HEK293T (cell line): Measurements from ENCODE around the gene CTAG1B.
"Not testable (repeated sequence)": the region's sequence is repeated elsewhere in the genome, so short reads cannot be mapped to it uniquely, and the experiment has no call there.

Source experiments
- CTCF ChIA-PET: fragments of 350-600 bp; formaldehyde crosslinking; extraction: SDS; loops from one replicate; lab custom pipeline; 2021; ENCODE audit warnings: antibody characterized with exemption, inconsistent platforms; lab: Yijun Ruan, JAX
- POLR2A ChIA-PET: fragments of 350-600 bp; formaldehyde crosslinking; extraction: SDS; loops from one replicate; lab custom pipeline; 2020; ENCODE audit warnings: antibody characterized with exemption, inconsistent platforms; lab: Yijun Ruan, JAX
- DNase-seq: peaks from one replicate; pipeline ENCODE4 v3.0.0; 2012; ENCODE audit warnings: mixed read lengths; ENCODE audit errors: extremely low spot score
- ARNT ChIP-seq: fragments of 450-650 bp; IDR thresholded peaks from 2 replicates; pipeline ENCODE4 v1.6.1; 2017; ENCODE audit warnings: mild to moderate bottlenecking
- BHLHE40 ChIP-seq: fragments of 450-650 bp; IDR thresholded peaks from 2 replicates; pipeline ENCODE4 v1.6.1; 2016; ENCODE audit warnings: mild to moderate bottlenecking, moderate library complexity, borderline replicate concordance
- CTBP1 ChIP-seq: fragments of 450-650 bp; IDR thresholded peaks from 2 replicates; pipeline ENCODE4 v1.6.1; 2016; ENCODE audit warnings: borderline replicate concordance
- ELF4 ChIP-seq: fragments of 450-650 bp; IDR thresholded peaks from 2 replicates; pipeline ENCODE4 v1.6.1; 2017; ENCODE audit warnings: antibody characterized with exemption
- FOXA1 ChIP-seq: fragments of 450-650 bp; IDR thresholded peaks from 2 replicates; pipeline ENCODE4 v1.6.1; 2016; ENCODE audit warnings: mild to moderate bottlenecking
- FOXK2 ChIP-seq: fragments of 450-650 bp; IDR thresholded peaks from 2 replicates; pipeline ENCODE4 v1.6.1; 2016; ENCODE audit warnings: mild to moderate bottlenecking
- FOXM1 ChIP-seq: fragments of 450-650 bp; IDR thresholded peaks from 2 replicates; pipeline ENCODE4 v1.6.1; 2017; ENCODE audit warnings: mild to moderate bottlenecking, borderline replicate concordance
- HDGF ChIP-seq: fragments of 450-650 bp; IDR thresholded peaks from 2 replicates; pipeline ENCODE4 v1.6.1; 2017; ENCODE audit warnings: antibody characterized with exemption, borderline replicate concordance
- L3MBTL2 ChIP-seq: fragments of 450-650 bp; conservative IDR thresholded peaks from 2 replicates; pipeline ENCODE4 v1.6.1; 2016; ENCODE audit warnings: mild to moderate bottlenecking
- LEF1 ChIP-seq: fragments of 450-650 bp; IDR thresholded peaks from 2 replicates; pipeline ENCODE4 v1.6.1; 2017; ENCODE audit warnings: mild to moderate bottlenecking, borderline replicate concordance
- NFRKB ChIP-seq: fragments of 450-650 bp; IDR thresholded peaks from 2 replicates; pipeline ENCODE4 v1.6.1; 2016; ENCODE audit warnings: mild to moderate bottlenecking, moderate library complexity
- PKNOX1 ChIP-seq: fragments of 450-650 bp; IDR thresholded peaks from 2 replicates; pipeline ENCODE4 v1.6.1; 2016
- SP1 ChIP-seq: fragments of 450-650 bp; IDR thresholded peaks from 2 replicates; pipeline ENCODE4 v1.6.1; 2017
- SUZ12 ChIP-seq: fragments of 450-650 bp; IDR thresholded peaks from 2 replicates; pipeline ENCODE4 v1.6.1; 2016; ENCODE audit warnings: mild to moderate bottlenecking
- TARDBP ChIP-seq: fragments of 450-650 bp; IDR thresholded peaks from 2 replicates; pipeline ENCODE4 v1.6.1; 2016
- ZNF384 ChIP-seq: fragments of 450-650 bp; IDR thresholded peaks from 2 replicates; pipeline ENCODE4 v1.6.1; 2016

CTAG1B gene

GRCh38 chrX:154607976-154608375 is 11.1 kb downstream of the CTAG1B start:
- CTCF ChIA-PET, DNase-seq, POLR2A ChIA-PET: not testable (repeated sequence)

GRCh38 chrX:154607370-154607769 is 11.7 kb downstream of the CTAG1B start:
- ChIA-PET POLR2A (no interaction called here), CTCF (no interaction called here)
- no peak for DNase-seq
- no peak for TF ChIP-seq SUZ12
- TF ChIP-seq FOXA1 = no peak
- no peak for TF ChIP-seq NFRKB
- TF ChIP-seq SP1 = no peak
- TF ChIP-seq CTBP1 = no peak
- TF ChIP-seq HDGF = no peak
- TF ChIP-seq ZNF384 = no peak
- no peak for TF ChIP-seq L3MBTL2
- TF ChIP-seq LEF1 = no peak

- DNase-seq = no peak
- TF ChIP-seq L3MBTL2 (no peak), SP1 (no peak), HDGF (no peak), ELF4 (no peak), CTBP1 (no peak), BHLHE40 (no peak), LEF1 (no peak), TARDBP (no peak), NFRKB (no peak), ZNF384 (no peak), ARNT (no peak), FOXA1 (no peak), FOXK2 (no peak), SUZ12 (no peak), FOXM1 (no peak), PKNOX1 (no peak)
- ChIA-PET CTCF (no interaction called here), POLR2A (no interaction called here)
Observed at GRCh38 chrX:154605566-154605965, 13.5 kb downstream of the CTAG1B start.

GRCh38 chrX:154603438-154604430 is 15.3 kb downstream of the CTAG1B start:
- TF ChIP-seq FOXA1 (no peak), CTBP1 (no peak), TARDBP (no peak), FOXM1 (no peak)
- ChIA-PET POLR2A (no interaction called here), CTCF (no interaction called here)
- DNase-seq = peak; percentile 2

- DNase-seq = no peak
- POLR2A ChIA-PET = no interaction called here
- TF ChIP-seq CTBP1 (no peak), SUZ12 (no peak), NFRKB (no peak), L3MBTL2 (no peak), FOXM1 (no peak), FOXK2 (no peak), PKNOX1 (no peak), SP1 (no peak), TARDBP (no peak), BHLHE40 (no peak), ZNF384 (no peak), LEF1 (no peak), FOXA1 (no peak), ELF4 (no peak)
- CTCF ChIA-PET = no interaction called here
Observed at GRCh38 chrX:154602766-154603437, 16.2 kb downstream of the CTAG1B start.

GRCh38 chrX:154602226-154602625 is 16.9 kb downstream of the CTAG1B start:
- ChIA-PET POLR2A (no interaction called here), CTCF (no interaction called here)
- DNase-seq = peak; percentile 1
- no peak for TF ChIP-seq BHLHE40
- no peak for TF ChIP-seq CTBP1
- TF ChIP-seq FOXK2 = no peak

- ChIA-PET CTCF (interaction anchor here (0.7 kb wide), 1 partner anchor 233 kb away, joined by 6 read pairs; no protein-coding TSS in a partner anchor), POLR2A (no interaction called here)
- DNase-seq = peak; percentile 3
- TF ChIP-seq CTBP1 (no peak), ZNF384 (no peak), SUZ12 (no peak), L3MBTL2 (no peak), SP1 (no peak), BHLHE40 (no peak), FOXK2 (no peak), TARDBP (no peak), PKNOX1 (no peak), FOXM1 (no peak)
Observed at GRCh38 chrX:154600759-154601374, 18.2 kb downstream of the CTAG1B start.
